ENCODE results near the gene GPAM.
"Not testable (repeated sequence)": the region's sequence is repeated elsewhere in the genome, so short reads cannot be mapped to it uniquely, and the experiment has no call there.

The GPAM gene

GRCh38 chr10:112183329-112184051 is at the start of gene GPAM:
GPAM (minus strand) TSS chr10:112183765; CDS start chr10:112181784, 1,981 bp downstream.
- peak; percentile 98 to 100 for DNase-seq (ENCODE audit: low read depth in 2 of 2, low spot score in 1 of 2)

GRCh38 chr10:112232670-112233069 is 49.1 kb upstream of the GPAM start:
- DNase-seq (ENCODE audit: low read depth in 2 of 2, low spot score in 1 of 2) = no peak

GRCh38 chr10:112231602-112232400 is 48.2 kb upstream of the GPAM start:
- no peak for DNase-seq (ENCODE audit: low read depth in 2 of 2, low spot score in 1 of 2)

- no peak for DNase-seq (ENCODE audit: low read depth in 2 of 2, low spot score in 1 of 2)
Measured at GRCh38 chr10:112230325-112230988, 46.9 kb upstream of the GPAM start.

- no peak for DNase-seq (ENCODE audit: low read depth in 2 of 2, low spot score in 1 of 2)
Measured at GRCh38 chr10:112229901-112230300, 46.3 kb upstream of the GPAM start.

GRCh38 chr10:112229096-112229495 is 45.5 kb upstream of the GPAM start:
- no peak for DNase-seq (ENCODE audit: low read depth in 2 of 2, low spot score in 1 of 2)

GRCh38 chr10:112228366-112229088 is 45.0 kb upstream of the GPAM start:
- not testable (repeated sequence) for DNase-seq (ENCODE audit: low read depth in 2 of 2, low spot score in 1 of 2)

- no peak for DNase-seq (ENCODE audit: low read depth in 2 of 2, low spot score in 1 of 2)
Measured at GRCh38 chr10:112227331-112227987, 43.9 kb upstream of the GPAM start.

GRCh38 chr10:112226439-112227248 is 43.1 kb upstream of the GPAM start:
- DNase-seq (ENCODE audit: low read depth in 2 of 2, low spot score in 1 of 2) = no peak

GRCh38 chr10:112225771-112226438 is 42.3 kb upstream of the GPAM start:
- DNase-seq (ENCODE audit: low read depth in 2 of 2, low spot score in 1 of 2) = no peak

- DNase-seq (ENCODE audit: low read depth in 2 of 2, low spot score in 1 of 2) = no peak
Measured at GRCh38 chr10:112224933-112225529, 41.5 kb upstream of the GPAM start.

- no peak for DNase-seq (ENCODE audit: low read depth in 2 of 2, low spot score in 1 of 2)
Measured at GRCh38 chr10:112223725-112224124, 40.2 kb upstream of the GPAM start.

- no peak for DNase-seq (ENCODE audit: low read depth in 2 of 2, low spot score in 1 of 2)
Measured at GRCh38 chr10:112222799-112223198, 39.2 kb upstream of the GPAM start.

GRCh38 chr10:112221545-112221944 is 38.0 kb upstream of the GPAM start:
- no peak for DNase-seq (ENCODE audit: low read depth in 2 of 2, low spot score in 1 of 2)

- no peak for DNase-seq (ENCODE audit: low read depth in 2 of 2, low spot score in 1 of 2)
Measured at GRCh38 chr10:112218960-112219359, 35.4 kb upstream of the GPAM start.

GRCh38 chr10:112218036-112218390 is 34.4 kb upstream of the GPAM start:
- no peak for DNase-seq (ENCODE audit: low read depth in 2 of 2, low spot score in 1 of 2)

GRCh38 chr10:112217386-112218035 is 33.9 kb upstream of the GPAM start:
- DNase-seq (ENCODE audit: low read depth in 2 of 2, low spot score in 1 of 2) = no peak

- DNase-seq (ENCODE audit: low read depth in 2 of 2, low spot score in 1 of 2) = no peak
Measured at GRCh38 chr10:112216966-112217365, 33.4 kb upstream of the GPAM start.

GRCh38 chr10:112216151-112216550 is 32.6 kb upstream of the GPAM start:
- DNase-seq (ENCODE audit: low read depth in 2 of 2, low spot score in 1 of 2) = no peak
